GM13976 (cell line): ENCODE results near the gene AKT1S1.
"Not testable (repeated sequence)": the region's sequence is repeated elsewhere in the genome, so short reads cannot be mapped to it uniquely, and the experiment has no call there.

Experiments
- DNase-seq: peaks from one replicate; pipeline ENCODE4 v3.0.0; 2012; ENCODE audit warnings: low spot score
- CTCF ChIP-seq: IDR thresholded peaks from 2 replicates; pipeline ENCODE4 v1.5.1; 2012; ENCODE audit warnings: borderline replicate concordance, mild to moderate bottlenecking; ENCODE audit not compliant: insufficient read depth; ENCODE audit errors: extremely low read depth, missing control alignments, control extremely low read depth
- in situ Hi-C: fragments of 300-500 bp; cut with MboI; formaldehyde crosslinking; loops from one replicate; pipeline ENCODE4 v1.12.0; 2022; ENCODE audit warnings: low sequenced_read_pairs, mixed read lengths, inconsistent platforms; ENCODE audit not compliant: unreplicated experiment

AKT1S1 gene

GRCh38 chr19:49877020-49877878, at the start of gene AKT1S1, which contains the start of gene TBC1D17:
AKT1S1 (minus strand) TSS chr19:49877355; CDS start chr19:49873295, 4,060 bp downstream.
TBC1D17 (plus strand) TSS chr19:49877702; CDS start chr19:49877724, 22 bp downstream.
- in situ Hi-C loops, result no loop called here
- no peak for TF ChIP-seq CTCF
- DNase-seq, result peak; percentile 94

GRCh38 chr19:49926515-49926914, 49.4 kb upstream of the AKT1S1 start:
- no peak for DNase-seq
- no peak for TF ChIP-seq CTCF
- in situ Hi-C loops, result loop anchor here (25.0 kb wide), 1 partner anchor 211 kb away; no protein-coding TSS in a partner anchor

GRCh38 chr19:49925486-49925885, 48.3 kb upstream of the AKT1S1 start:
- in situ Hi-C loops, result loop anchor here (25.0 kb wide), 1 partner anchor 212 kb away; no protein-coding TSS in a partner anchor
- no peak for DNase-seq
- TF ChIP-seq CTCF, result no peak

GRCh38 chr19:49924881-49925210, 47.7 kb upstream of the AKT1S1 start:
- in situ Hi-C loops, result loop anchor here (25.0 kb wide), 1 partner anchor 212 kb away; no protein-coding TSS in a partner anchor
- DNase-seq, result not testable (repeated sequence)

- no peak for DNase-seq
- no peak for TF ChIP-seq CTCF
- in situ Hi-C loops, result no loop called here
Observed at GRCh38 chr19:49924004-49924880, 47.1 kb upstream of the AKT1S1 start.

- no peak for TF ChIP-seq CTCF
- in situ Hi-C loops, result no loop called here
- no peak for DNase-seq
Observed at GRCh38 chr19:49923055-49924003, 46.2 kb upstream of the AKT1S1 start.
